Nephron progenitor cell (in vitro differentiated cells): ENCODE measurements around the gene PLXNA2.

Experiments used
- DNase-seq: peaks from one replicate; pipeline ENCODE4 v3.0.0; 2021
- H3K27ac Mint-ChIP-seq: 2 replicates; pipeline ENCODE4 v1.8.0; 2021; ENCODE audit warnings: mild to moderate bottlenecking, moderate library complexity, mixed read lengths
- H3K27me3 Mint-ChIP-seq: 2 replicates; pipeline ENCODE4 v1.8.0; 2021; ENCODE audit warnings: mild to moderate bottlenecking, low read depth, mixed read lengths; ENCODE audit not compliant: poor library complexity
- H3K36me3 Mint-ChIP-seq: 2 replicates; pipeline ENCODE4 v1.8.0; 2021; ENCODE audit warnings: low read depth, mixed read lengths
- H3K4me1 Mint-ChIP-seq: 2 replicates; pipeline ENCODE4 v1.8.0; 2021; ENCODE audit warnings: mixed read lengths
- H3K4me3 Mint-ChIP-seq: 2 replicates; pipeline ENCODE4 v1.8.0; 2021; ENCODE audit warnings: mild to moderate bottlenecking, moderate library complexity, mixed read lengths
- H3K9me3 Mint-ChIP-seq: 2 replicates; pipeline ENCODE4 v1.8.0; 2021; ENCODE audit warnings: mild to moderate bottlenecking, moderate library complexity, mixed read lengths
- CTCF ChIP-seq: fragments of 200-600 bp; sonication (generic); IDR thresholded peaks from 2 replicates; pipeline ENCODE4 v1.5.0; 2021; ENCODE audit warnings: antibody characterized with exemption

Gene PLXNA2

GRCh38 chr1:208117409-208117808, 126.8 kb downstream of the PLXNA2 start:
- no peak for DNase-seq
- no peaks in the 10 kb centered on the region for H3K9me3 Mint-ChIP-seq
- no peak for TF ChIP-seq CTCF
- peaks cover 7% of the 10 kb centered on the region for H3K27me3 Mint-ChIP-seq
- H3K4me3 Mint-ChIP-seq: no peak overlapping the region
- peaks cover 33% of the 10 kb centered on the region for H3K4me1 Mint-ChIP-seq
- no peak overlapping the region for H3K27ac Mint-ChIP-seq
- H3K36me3 Mint-ChIP-seq: peaks cover 11% of the 10 kb centered on the region

- peaks cover 46% of the 10 kb centered on the region for H3K4me1 Mint-ChIP-seq
- H3K9me3 Mint-ChIP-seq: no peaks in the 10 kb centered on the region
- no peak overlapping the region for H3K27ac Mint-ChIP-seq
- TF ChIP-seq CTCF: no peak
- peaks cover 11% of the 10 kb centered on the region for H3K36me3 Mint-ChIP-seq
- H3K4me3 Mint-ChIP-seq: no peak overlapping the region
- H3K27me3 Mint-ChIP-seq: peaks cover 11% of the 10 kb centered on the region
- DNase-seq: no peak
Measured at GRCh38 chr1:208115924-208116640, 128.1 kb downstream of the PLXNA2 start.

GRCh38 chr1:208113011-208113410, 131.2 kb downstream of the PLXNA2 start:
- Mint-ChIP-seq H3K9me3 (no peaks in the 10 kb centered on the region), H3K36me3 (peaks cover 20% of the 10 kb centered on the region), H3K4me3 (no peak overlapping the region), H3K27ac (peak overlapping the region; percentile 52), H3K4me1 (peaks cover 48% of the 10 kb centered on the region), H3K27me3 (peaks cover 14% of the 10 kb centered on the region)
- DNase-seq: no peak
- no peak for TF ChIP-seq CTCF

GRCh38 chr1:208112401-208112800, 131.8 kb downstream of the PLXNA2 start:
- DNase-seq: no peak
- H3K4me3 Mint-ChIP-seq: no peak overlapping the region
- no peak overlapping the region for H3K27ac Mint-ChIP-seq
- peaks cover 46% of the 10 kb centered on the region for H3K4me1 Mint-ChIP-seq
- H3K36me3 Mint-ChIP-seq: peaks cover 20% of the 10 kb centered on the region
- peaks cover 14% of the 10 kb centered on the region for H3K27me3 Mint-ChIP-seq
- TF ChIP-seq CTCF: no peak
- no peaks in the 10 kb centered on the region for H3K9me3 Mint-ChIP-seq

GRCh38 chr1:208111646-208112190, 132.5 kb downstream of the PLXNA2 start:
- no peak for DNase-seq
- H3K27ac Mint-ChIP-seq: peak overlapping the region; percentile 76
- H3K4me3 Mint-ChIP-seq: peak overlapping the region; percentile 19
- peaks cover 14% of the 10 kb centered on the region for H3K27me3 Mint-ChIP-seq
- H3K4me1 Mint-ChIP-seq: peaks cover 44% of the 10 kb centered on the region
- H3K36me3 Mint-ChIP-seq: peaks cover 19% of the 10 kb centered on the region
- no peaks in the 10 kb centered on the region for H3K9me3 Mint-ChIP-seq
- TF ChIP-seq CTCF: no peak

- no peak overlapping the region for H3K4me3 Mint-ChIP-seq
- DNase-seq: no peak
- no peak for TF ChIP-seq CTCF
- H3K27ac Mint-ChIP-seq: no peak overlapping the region
- H3K4me1 Mint-ChIP-seq: peaks cover 51% of the 10 kb centered on the region
- H3K9me3 Mint-ChIP-seq: no peaks in the 10 kb centered on the region
- H3K27me3 Mint-ChIP-seq: peaks cover 17% of the 10 kb centered on the region
- H3K36me3 Mint-ChIP-seq: peaks cover 16% of the 10 kb centered on the region
Measured at GRCh38 chr1:208110296-208110695, 133.9 kb downstream of the PLXNA2 start.
